GM18502 (cell line): Measurements from ENCODE around the gene HAPLN3.

ENCODE experiments used
- ATAC-seq: cut with Tn5 transposase; IDR thresholded peaks from one replicate; pipeline ENCODE4 v1.9.1; 2021; ENCODE audit warnings: mild to moderate bottlenecking; ENCODE audit not compliant: unreplicated experiment, poor library complexity

Gene HAPLN3

DNA sequence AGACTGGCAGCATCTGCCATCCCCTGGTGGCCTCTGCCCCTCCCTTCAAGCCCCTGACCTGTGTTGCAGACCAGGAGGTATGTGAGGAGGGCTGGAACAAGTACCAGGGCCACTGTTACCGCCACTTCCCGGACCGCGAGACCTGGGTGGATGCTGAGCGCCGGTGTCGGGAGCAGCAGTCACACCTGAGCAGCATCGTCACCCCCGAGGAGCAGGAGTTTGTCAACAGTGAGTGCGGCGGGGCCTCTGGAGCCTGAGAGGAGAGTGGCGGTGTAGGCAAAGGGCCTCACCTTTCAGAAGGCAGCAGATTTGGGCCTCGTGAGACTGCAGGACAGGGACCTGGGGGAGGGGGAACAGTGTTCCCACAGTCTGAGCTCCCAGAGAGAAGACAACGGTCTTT lies 24.0 kb downstream of the HAPLN3 start:
- ATAC-seq = no peak

DNA sequence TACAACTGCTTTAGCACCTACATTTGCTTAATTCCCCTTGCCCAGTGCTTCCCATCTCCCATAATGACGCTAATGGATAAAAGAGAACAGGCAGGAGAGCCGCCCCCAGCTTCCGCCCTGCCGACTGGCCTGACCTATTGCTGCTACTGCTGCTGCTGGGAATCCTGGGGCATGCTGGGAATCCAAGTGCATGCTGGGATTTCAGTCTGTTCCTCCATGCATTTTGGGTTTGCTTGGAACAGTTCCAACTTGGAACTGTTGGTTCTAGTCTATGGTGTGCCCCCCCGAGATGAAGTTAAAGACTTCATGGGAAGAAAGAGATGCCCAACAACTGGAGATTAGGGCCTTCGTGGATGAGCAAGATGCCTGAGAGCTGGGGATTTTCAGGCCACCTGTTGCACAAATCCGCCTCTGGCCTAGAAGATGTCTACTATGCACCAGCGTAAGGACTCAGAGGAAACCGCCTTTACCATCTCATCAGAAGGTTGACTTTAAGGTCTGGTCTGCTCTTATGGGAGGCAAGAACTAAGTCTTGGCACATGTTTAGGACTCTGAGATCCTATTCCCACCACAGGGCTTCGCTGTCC lies 29.0 kb downstream of the HAPLN3 start:
- no peak for ATAC-seq

DNA sequence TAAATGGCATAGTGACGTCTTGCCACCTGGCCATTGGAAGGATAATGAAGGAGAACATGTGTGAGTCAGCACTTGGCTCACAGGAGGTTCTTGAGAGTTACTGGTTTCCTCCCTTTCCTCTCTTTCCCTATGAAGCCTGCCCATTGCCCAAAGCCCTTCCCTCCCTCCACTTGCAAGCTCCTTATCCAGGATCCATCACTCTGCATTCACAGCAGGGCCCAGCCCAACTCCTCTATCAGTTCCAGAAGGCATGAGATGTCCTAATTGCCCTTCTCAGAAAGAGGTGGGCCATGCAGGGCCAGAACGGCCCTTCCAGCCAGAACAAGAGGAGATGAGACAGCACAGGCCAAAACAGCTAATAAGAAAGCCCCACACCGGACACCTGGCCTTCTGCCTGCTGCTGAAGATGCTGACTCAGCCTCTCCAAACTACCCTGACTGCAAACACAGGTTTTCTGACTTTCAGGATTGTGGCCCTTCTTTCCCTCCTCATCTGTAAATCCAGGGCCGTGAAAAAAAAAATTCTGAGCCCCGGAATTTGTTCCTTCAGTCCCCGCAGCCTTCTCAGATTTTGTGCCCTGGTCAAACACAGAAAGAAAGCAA lies 29.7 kb downstream of the HAPLN3 start:
- ATAC-seq = no peak

DNA sequence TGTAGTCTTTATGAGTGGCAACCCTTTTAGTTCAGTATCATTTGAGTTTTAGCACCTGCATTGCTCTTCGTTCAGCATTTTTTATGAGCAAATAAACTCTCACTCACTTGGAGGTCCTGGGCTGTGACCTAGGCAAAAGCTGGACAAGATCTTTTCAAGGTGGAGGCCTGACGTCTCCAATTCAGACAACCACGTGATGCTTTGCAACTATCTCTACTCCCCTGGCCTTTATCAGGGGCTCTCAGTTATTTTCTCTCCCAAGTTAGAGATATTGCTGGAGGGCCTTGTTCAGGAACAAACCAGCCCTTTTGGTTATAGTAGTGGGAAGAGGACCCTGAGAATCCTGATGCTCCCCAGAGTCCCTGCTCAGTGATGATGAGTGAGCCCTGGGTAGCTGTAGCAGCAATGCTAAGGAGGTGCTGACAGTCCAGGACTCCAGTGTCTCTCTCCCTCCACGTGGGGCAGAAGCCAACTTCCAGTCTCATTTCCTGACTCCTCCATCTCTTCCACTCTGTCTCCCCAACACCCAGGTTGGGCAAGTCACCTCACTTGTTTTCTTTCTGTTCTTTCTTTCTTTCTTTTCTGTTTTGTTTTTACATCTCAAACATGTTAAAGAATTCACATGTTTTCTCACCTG lies 30.4 kb downstream of the HAPLN3 start:
- ATAC-seq = no peak

DNA sequence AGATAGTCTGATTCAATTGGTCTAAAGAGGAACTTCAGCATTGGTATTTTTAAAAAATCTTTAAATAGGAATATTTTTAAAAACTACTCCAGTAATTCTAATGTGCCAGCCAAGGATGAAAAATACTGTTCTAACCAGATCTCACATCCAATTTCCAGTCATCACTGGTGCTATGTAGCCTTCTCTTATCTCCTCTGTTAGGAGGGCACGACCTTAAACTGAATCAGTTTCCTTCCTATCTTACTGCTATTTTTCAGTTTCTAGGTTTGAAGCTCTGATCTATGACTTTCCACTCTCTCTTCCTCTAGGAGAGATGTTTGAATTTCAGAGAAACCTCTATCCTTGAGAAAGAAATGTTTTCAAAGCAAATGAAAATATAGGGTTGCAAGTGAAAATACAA lies 31.9 kb downstream of the HAPLN3 start:
- ATAC-seq = no peak

DNA sequence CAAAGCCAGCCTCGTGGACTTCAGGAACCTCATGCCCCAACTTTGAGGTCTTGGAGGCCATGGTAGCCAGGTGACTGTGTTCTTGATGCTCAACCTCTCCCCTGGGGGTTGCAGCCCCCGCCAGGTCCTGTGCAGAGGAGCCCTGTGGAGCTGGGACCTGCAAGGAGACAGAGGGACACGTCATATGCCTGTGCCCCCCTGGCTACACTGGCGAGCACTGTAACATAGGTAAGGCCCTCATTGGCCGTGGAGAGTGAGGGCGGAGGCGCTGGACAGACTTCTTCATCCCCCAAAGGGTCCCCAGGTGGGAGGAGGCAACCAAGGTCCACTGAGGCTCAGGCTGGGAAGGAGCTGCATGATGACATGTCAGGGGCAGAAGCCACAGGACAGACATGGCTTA lies 35.1 kb downstream of the HAPLN3 start:
- no peak for ATAC-seq

DNA sequence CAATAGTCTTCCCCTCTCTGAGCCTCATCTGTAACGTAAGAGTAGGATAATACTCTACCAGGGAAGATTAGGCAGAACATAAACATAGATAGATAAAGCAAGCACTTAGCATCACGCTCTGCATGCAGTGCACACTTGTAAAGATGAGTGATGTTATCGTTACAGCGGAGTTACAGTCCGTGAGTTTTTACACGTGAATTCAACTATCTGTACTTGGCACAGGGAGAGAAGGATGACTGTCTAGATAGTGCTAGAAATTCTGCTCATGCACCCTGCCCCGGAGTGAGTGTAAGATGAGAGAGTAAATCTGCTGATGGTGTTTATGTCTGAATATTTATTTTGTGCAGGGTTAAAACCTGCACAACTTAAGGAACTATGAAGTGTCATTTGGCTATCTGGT lies 35.8 kb downstream of the HAPLN3 start:
- no peak for ATAC-seq

DNA sequence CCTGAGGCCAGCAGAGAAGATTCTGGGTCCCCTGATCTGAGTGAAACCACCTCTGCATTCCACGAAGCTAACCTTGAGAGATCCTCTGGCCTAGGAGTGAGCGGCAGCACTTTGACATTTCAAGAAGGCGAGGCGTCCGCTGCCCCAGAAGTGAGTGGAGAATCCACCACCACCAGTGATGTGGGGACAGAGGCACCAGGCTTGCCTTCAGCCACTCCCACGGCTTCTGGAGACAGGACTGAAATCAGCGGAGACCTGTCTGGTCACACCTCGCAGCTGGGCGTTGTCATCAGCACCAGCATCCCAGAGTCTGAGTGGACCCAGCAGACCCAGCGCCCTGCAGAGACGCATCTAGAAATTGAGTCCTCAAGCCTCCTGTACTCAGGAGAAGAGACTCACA lies 36.4 kb downstream of the HAPLN3 start:
- no peak for ATAC-seq

DNA sequence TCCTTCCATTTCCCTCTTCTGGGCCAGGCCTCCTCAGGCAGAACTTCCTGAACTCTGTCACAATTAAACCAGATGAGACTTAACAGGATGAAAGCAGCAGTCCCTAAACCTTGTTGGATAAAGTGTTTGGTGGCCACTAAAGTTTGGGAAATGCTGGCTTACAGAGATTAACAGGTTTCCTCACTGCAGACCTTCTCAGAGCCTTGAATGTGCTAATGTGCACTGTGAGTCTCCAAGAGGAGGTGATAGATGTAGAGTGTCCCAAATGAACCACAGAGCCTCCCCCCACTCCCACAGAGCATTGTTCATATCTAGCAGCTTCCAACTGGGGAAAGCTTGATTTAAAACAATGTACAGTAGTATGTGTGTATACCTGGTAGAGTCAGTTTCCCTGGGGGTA lies 42.9 kb downstream of the HAPLN3 start:
- no peak for ATAC-seq

DNA sequence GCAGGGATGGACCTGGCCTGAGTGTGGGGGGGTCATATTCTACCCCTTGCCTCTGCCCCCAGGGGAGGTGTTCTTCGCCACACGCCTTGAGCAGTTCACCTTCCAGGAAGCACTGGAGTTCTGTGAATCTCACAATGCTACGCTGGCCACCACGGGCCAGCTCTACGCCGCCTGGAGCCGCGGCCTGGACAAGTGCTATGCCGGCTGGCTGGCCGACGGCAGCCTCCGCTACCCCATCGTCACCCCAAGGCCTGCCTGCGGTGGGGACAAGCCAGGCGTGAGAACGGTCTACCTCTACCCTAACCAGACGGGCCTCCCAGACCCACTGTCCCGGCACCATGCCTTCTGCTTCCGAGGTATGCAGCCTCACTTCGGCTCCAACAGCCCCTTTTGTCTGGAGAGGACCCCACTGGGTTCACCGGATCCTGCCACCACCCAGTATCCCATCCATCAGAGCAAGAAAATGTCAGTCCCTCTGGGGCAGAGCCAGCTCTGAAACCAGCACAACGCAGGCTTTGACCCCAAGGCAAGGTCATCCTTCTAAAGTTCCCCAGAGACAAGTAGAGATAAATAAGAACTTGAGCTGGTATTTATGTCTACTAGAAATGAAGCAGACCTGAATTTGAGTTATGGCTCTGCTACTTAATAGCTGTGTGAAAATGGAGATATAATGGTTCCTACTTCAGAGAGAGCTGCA lies 45.8 kb downstream of the HAPLN3 start:
- no peak for ATAC-seq

DNA sequence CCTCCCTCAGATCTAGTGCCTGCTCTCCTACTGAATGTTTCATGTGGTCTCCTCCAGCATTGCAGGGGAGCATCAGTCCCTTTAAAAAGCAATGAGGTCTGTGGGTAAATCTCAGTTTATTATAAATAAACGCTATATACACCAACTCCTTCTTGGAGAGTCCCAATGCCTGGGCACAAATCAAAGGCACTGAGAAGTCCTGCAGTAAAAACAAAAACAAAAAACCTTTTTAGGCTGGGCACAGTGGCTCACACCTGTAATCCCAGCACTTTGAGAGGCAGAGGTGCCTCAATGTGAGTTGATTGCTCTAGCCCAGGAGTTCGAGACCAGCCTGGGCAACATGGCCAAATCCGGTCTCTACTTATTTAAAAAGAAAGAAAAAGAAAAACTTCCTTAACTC lies 47.1 kb downstream of the HAPLN3 start:
- no peak for ATAC-seq

DNA sequence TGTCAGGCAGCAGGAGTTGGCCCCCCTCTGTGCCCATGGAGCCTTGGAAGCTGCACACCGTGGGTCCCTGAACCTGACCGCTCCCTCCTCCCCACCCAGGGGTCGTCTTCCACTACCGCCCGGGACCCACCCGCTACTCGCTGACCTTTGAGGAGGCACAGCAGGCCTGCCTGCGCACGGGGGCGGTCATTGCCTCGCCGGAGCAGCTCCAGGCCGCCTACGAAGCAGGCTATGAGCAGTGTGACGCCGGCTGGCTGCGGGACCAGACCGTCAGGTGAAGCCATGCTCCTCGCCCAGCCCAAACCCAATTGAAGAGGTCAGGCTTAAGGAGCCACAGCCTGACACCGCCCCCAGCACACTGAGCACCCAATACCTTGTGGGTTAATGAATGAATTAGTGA lies 48.2 kb downstream of the HAPLN3 start:
- no peak for ATAC-seq

DNA sequence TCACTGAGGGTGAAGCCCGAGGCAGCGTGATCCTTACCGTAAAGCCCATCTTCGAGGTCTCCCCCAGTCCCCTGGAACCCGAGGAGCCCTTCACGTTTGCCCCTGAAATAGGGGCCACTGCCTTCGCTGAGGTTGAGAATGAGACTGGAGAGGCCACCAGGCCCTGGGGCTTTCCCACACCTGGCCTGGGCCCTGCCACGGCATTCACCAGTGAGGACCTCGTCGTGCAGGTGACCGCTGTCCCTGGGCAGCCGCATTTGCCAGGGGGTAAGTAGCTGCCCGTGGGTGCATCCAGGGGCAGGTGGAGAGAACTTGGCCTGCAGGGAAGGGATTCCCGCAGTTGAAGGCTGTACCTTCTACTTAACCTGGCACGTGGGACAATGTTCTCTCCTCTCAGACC lies 49.7 kb downstream of the HAPLN3 start:
- ATAC-seq = no peak

DNA sequence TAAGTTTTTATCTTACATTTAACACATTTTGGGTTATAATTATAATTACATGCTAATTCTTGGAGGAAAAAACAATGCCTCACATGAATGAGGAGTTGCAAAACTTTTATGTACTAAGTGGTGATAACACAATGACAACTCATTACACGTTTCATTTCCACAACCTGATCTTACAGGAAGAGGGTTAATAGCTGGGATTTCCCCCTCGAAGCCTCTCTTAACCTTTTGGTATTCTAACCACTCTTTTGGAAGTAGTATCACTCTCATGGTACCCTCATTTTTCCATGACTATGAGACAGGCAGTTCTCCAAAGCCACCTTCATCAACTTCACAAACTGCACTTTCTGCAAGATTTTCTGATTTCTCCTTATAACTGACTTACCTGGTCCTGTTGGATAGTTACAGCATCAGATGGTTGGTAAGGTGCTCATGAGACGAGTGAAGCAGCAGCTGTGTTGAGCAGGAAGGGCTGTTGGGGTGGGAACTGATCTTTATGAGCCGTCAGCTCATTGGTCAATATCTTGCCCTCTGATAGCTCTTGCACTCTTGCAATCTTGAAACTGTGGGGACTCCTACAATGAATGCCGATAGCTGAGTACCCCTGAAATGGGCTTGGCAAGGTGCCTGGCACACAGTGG lies 50.5 kb downstream of the HAPLN3 start:
- ATAC-seq = no peak

DNA sequence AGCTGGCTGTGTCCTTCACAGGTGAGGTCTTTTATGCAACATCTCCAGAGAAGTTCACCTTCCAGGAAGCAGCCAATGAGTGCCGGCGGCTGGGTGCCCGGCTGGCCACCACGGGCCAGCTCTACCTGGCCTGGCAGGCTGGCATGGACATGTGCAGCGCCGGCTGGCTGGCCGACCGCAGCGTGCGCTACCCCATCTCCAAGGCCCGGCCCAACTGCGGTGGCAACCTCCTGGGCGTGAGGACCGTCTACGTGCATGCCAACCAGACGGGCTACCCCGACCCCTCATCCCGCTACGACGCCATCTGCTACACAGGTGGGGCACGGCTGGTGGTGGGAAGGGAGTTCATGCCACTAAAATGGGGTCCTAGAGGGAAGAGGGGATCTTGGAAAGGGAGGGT lies 52.0 kb downstream of the HAPLN3 start:
- ATAC-seq = no peak

DNA sequence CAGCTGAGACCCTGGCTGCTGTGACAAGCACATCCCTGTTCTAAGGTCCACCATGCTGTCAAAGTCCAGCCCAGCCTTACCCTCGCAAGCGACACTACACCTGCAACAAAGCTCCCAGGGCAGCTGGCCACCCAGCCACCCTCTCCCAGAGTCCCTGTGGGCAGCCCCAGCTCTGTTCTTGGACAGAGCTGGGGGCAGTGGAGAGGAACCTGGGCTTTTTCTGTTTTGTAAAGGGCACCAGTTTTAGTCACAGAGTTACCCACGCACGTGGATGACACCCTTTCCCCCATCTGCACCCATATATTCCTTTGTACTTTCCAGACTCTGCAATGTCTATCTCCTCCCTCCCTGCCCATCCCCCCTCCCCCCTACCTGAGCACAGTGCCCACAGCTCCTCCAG lies 53.2 kb downstream of the HAPLN3 start:
- no peak for ATAC-seq

DNA sequence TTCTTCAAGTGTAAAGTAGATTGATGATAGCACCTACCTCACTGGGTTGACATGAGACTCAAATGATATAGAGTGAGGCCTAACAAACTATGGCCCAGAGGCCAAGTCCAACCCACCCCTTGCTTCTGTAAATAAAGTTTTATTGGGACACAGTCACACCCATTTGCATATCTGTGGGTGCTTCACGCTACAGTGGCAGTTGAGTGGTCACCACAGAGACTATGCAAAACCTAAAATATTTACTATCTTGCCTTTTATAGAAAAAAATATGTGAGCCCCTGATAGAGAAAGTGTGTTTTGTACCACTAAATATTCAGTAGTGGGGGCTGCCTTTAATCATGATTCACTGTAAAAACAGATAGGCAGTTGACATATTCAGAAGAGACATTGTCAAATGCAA lies 54.1 kb downstream of the HAPLN3 start:
- ATAC-seq = no peak

DNA sequence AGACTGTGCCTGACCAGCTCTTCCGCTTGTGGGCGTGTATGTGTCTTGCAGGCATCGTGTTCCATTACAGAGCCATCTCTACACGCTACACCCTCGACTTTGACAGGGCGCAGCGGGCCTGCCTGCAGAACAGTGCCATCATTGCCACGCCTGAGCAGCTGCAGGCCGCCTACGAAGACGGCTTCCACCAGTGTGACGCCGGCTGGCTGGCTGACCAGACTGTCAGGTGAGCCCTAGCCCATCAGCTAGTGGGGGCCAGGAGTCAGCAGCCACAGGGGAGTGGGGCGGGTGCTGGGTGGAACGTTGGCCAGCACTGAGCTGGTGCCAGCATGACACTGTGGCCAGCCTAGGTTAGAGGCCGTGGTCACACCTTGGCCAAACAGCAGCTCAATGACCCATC lies 55.4 kb downstream of the HAPLN3 start:
- ATAC-seq = no peak

DNA sequence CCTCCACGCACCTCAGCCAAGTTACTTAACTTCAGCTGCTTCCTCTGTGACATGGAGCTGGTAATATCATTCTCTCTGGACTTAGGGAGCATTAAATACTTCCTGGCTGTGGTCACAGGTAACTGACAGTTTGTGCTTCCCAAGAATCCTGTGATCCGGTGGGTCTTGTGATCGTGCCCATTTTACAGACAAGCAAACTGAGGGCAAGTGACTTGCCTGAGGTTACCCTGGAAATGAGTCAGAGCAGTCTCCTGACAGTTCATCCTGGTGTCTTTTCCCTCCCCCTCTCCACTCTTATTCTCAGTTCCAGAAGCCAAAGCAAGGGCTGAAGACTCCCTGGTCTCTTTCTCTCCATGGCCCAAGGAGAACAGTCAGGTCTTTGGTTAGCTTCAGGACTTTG lies 56.2 kb downstream of the HAPLN3 start:
- ATAC-seq = no peak

DNA sequence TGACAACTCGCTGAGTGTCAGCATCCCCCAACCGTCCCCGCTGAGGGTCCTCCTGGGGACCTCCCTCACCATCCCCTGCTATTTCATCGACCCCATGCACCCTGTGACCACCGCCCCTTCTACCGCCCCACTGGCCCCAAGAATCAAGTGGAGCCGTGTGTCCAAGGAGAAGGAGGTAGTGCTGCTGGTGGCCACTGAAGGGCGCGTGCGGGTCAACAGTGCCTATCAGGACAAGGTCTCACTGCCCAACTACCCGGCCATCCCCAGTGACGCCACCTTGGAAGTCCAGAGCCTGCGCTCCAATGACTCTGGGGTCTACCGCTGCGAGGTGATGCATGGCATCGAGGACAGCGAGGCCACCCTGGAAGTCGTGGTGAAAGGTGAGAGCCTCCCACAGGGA lies 56.7 kb downstream of the HAPLN3 start:
- ATAC-seq = no peak

DNA sequence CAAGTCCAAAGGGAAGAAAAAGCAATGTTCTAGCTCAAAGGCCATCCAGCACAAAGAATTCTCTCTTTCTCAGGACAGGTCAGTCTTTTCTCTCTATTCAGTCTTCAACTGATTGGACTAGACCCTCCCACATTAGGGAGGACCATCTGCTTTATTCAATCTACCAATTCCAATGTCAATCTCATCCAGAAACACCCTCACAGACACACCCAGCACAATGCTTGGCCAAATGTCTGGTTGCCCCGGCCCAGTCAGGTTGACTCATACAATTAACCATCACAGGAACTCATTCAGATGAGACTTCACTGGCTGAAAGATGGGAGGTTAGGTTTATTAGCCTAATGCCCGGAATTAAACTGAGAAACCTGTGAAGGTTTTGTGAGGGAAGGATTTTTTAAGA lies 59.7 kb downstream of the HAPLN3 start:
- no peak for ATAC-seq
